GM13977 (cell line): ENCODE measurements around the gene CHST12.

Experiments
- DNase-seq: peaks from one replicate; pipeline ENCODE4 v3.0.0; 2012; ENCODE audit warnings: low spot score
- in situ Hi-C: fragments of 300-500 bp; cut with MboI; formaldehyde crosslinking; loops from one replicate; pipeline ENCODE4 v1.12.0; 2022; ENCODE audit warnings: low sequenced_read_pairs, low pct_unique_long_range_greater_than_20kb, mixed read lengths, inconsistent platforms; ENCODE audit not compliant: unreplicated experiment
- TF ChIP-seq, protein P1 (sequence below): IDR thresholded peaks from 2 replicates; pipeline ENCODE4 v1.5.1; 2012; ENCODE audit warnings: mild to moderate bottlenecking, control low read depth; ENCODE audit not compliant: insufficient read depth; ENCODE audit errors: extremely low read depth, missing control alignments

The CHST12 gene

DNA sequence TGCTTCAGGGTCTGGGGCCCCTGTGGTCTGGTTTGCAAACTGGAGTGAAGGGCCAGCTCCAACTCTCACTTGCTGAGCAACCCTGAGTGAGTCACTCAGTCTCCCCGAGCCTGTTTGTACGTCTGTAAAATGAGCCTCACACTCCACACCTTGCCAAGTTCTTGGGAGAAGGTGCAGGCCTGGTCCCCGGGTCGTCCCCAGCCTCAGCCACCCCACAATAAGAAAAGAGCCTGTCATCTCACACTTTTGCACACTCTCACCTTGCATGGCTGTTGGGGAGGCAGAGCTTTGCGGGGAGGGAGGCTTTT is 67.6 kb downstream of the CHST12 start:
- TF ChIP-seq, protein P1, sequence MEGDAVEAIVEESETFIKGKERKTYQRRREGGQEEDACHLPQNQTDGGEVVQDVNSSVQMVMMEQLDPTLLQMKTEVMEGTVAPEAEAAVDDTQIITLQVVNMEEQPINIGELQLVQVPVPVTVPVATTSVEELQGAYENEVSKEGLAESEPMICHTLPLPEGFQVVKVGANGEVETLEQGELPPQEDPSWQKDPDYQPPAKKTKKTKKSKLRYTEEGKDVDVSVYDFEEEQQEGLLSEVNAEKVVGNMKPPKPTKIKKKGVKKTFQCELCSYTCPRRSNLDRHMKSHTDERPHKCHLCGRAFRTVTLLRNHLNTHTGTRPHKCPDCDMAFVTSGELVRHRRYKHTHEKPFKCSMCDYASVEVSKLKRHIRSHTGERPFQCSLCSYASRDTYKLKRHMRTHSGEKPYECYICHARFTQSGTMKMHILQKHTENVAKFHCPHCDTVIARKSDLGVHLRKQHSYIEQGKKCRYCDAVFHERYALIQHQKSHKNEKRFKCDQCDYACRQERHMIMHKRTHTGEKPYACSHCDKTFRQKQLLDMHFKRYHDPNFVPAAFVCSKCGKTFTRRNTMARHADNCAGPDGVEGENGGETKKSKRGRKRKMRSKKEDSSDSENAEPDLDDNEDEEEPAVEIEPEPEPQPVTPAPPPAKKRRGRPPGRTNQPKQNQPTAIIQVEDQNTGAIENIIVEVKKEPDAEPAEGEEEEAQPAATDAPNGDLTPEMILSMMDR, result no peak
- in situ Hi-C loops, result no loop called here
- DNase-seq, result no peak

DNA sequence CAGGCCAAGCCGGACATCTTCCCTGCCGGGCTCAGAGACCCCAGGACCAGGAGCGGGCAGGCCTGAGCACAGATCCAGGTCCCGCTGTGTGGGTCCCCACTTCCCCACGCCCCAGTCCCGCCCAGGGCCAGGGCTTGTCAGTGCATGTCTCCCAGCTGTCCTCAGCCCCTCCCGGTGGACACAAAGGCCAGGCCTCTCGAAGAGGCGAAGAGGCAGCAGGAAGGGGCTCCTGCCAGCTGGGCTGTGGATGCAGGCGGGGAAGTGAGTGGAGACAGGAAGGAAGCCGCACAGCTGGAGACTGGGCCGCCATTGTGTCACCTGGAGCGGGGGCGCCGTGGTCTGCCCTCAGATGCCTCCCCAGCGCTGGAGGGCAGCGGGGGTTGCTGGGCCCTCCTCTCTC is 68.0 kb downstream of the CHST12 start:
- in situ Hi-C loops, result no loop called here
- TF ChIP-seq, protein P1, result no peak
- DNase-seq, result no peak

DNA sequence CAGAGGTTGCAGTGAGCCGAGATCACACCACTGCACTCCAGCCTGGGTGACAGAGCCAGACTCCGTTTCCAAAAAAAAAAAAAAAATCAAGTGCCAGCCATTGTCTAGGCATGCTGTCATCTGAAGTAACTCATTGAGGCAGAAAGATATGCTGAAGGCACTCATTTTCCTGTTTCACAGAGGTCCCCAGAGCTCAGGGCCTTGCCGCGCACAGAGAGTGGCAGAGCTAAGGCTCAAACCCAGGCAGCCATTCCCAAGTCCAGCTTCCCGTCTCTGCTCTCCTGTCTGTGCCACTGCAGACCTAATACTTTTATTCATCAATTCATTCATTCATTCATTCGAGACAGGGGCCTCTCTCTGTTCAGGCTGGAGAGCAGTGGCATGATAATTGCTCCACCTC is 69.3 kb downstream of the CHST12 start:
- in situ Hi-C loops, result no loop called here
- DNase-seq, result no peak
- TF ChIP-seq, protein P1, result no peak

DNA sequence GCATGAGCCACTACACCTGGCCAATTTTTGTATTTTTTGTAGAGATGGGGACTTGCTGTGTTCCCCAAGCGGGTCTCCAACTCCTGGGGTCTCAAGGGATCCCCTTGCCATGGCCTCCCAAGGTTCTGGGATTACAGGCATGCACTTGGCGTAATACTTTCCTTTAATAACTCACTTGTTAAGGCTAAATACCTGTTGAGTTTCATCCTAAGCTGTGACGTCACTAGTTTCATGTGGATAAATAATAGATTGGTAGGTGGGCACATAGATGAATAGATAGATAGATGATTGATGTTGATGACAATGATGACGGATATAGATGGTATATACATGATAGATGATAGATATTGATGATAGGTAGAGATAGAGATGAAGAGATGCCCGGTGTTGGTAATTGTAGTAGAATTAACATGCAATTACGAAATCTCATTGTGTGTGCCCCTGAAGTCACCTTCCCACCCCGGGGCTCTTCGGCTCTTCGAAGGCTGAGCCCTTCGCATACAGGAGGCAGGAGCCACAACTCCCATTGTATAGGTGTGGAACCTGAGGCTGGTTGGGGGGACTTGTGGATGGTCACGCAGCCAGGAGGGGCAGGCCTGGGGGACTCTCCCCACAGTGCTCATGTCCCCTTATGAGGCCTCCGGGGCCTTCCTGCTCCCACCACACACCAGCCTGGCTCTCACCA is 70.2 kb downstream of the CHST12 start:
- TF ChIP-seq, protein P1, result no peak
- in situ Hi-C loops, result no loop called here
- DNase-seq, result no peak

DNA sequence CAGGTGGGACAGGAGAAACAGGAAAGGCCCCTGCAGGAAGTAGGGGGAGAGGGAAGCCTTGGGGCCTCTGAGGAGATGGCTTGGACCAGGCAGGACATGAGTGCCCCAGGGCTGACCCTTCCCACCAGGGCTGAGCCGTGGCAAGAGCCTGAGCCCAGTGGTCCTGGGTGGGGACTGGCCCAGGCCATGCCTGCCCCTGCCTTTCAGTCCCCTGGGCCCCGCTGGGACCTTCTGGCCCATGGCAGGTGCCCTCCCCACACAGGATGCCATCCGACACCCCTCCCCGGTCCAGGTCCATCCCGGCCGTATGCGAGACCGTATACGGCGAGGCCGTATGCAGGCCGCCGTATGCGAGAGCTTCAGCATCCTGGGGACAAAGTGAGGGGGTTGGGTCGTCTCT is 70.8 kb downstream of the CHST12 start:
- DNase-seq, result no peak
- in situ Hi-C loops, result no loop called here
- TF ChIP-seq, protein P1, result no peak

DNA sequence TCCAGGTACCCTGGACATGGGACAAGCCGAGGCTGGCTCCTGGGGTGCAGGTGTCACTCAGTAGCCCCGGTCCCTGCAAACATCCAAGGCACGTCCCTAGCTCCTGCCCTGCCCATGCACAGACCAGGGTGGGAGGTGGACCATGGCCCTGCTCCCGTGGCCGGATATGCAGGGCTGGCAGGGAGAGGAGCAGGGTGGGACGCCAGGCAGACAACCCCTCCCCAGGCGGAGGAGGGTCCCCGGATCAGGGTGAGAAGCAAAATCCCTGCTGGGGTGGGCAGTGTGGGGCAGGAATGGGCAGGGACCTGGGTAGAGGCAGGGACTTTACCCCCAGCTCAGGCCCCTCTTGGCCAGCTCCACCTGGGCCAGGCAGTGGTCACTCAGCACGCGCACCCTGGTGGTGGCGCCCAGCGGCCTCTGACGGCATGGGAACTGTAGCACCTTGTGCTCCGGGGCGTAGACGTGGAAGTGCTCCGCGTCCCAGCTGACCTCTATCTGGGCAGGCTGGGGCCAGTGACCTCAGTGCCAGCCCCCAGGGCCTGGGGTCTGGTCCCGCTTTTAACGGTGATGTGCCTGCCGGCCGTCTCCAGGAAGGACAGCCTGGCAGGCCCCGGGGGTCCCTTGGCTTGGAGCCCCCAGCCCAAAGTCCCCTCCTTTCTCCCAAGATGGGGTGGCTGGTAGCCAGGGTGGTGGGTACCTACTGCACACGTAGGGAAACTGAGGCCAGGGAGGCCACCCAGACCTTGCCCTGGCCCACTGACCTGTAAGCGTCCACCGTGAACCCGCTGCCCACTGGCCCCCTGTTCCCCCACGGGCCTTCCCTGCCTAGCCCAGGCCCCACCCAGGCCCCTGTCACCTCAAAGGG is 71.6 kb downstream of the CHST12 start:
- no peak for DNase-seq
- TF ChIP-seq, protein P1, result no peak
- in situ Hi-C loops, result no loop called here

DNA sequence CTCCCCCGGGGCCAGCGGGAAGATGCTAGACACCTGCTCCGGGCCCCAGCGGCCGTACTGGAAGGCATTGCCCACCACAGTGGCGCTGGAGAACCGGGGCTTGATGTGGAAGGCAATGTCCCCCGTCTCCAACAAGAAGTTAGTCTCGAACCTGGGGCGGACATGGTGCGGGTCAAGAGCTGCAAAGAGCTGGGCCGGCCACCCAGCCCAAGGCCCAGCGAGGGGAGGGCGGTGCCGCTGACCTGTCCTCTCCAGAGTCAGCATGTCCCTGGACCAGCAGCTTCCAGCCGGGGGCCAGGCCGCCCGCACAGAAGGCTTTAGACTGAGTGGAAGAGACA is 72.2 kb downstream of the CHST12 start:
- no peak for DNase-seq
- TF ChIP-seq, protein P1, result no peak
- in situ Hi-C loops, result no loop called here
